Measurements from ENCODE around the gene GFI1B. TPM values are rescaled to one million over a fixed set of nuclear protein-coding genes. Genes with fewer than 3 reads are reported as not detected.

Gene GFI1B
- total and polyA plus RNA-seq, 2 of the 13 experiments (the other 11 are each of a cell fraction or from before 2014, with no cell fraction given), result 0.15 to 0.51 TPM

DNA sequence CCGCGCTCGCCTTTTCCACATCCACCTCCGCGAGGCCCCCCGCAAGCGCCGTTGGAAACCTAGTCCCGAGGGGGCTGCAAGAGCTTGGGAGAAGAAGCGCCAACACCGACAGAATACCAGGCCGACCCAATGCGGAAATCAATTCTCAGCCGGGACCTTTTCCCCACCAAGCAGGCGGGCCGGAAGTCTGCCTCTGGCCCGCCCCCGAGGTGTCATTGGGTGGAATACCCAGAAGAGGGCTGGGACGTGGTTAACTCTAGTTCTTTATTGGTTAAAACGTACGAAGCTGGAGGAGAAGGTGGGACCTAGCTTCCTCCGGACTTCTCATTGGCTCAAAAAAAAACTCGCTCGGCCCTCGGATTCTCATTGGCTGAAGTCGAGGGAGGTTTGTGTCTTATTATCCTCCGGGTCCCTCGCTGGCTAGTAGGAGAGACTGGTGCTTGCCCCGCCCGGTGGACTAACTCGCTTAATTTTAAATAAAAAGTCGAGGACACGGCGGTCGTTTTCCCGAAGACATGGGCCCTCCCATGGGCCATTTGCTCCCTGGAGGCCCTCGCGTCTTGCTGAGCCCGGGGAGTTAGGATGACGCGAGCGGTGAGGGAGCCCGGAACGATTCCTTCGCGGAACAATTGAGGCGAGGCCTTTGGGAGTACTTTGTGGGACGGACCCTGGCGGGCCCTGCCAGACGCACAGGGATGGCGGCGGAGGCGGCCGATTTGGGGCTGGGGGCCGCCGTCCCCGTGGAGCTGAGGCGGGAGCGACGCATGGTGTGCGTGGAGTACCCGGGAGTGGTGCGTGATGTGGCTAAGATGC, 52.0 kb downstream of the GFI1B start, which contains the start of gene GTF3C5 (continued):
- TF ChIP-seq, protein P1, sequence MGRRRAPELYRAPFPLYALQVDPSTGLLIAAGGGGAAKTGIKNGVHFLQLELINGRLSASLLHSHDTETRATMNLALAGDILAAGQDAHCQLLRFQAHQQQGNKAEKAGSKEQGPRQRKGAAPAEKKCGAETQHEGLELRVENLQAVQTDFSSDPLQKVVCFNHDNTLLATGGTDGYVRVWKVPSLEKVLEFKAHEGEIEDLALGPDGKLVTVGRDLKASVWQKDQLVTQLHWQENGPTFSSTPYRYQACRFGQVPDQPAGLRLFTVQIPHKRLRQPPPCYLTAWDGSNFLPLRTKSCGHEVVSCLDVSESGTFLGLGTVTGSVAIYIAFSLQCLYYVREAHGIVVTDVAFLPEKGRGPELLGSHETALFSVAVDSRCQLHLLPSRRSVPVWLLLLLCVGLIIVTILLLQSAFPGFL (CRISPR knock-in tag; IDR thresholded peaks at IDR 0.05), result no peak; the same call in 1 of the 2 replicates
- TF ChIP-seq, protein P2, sequence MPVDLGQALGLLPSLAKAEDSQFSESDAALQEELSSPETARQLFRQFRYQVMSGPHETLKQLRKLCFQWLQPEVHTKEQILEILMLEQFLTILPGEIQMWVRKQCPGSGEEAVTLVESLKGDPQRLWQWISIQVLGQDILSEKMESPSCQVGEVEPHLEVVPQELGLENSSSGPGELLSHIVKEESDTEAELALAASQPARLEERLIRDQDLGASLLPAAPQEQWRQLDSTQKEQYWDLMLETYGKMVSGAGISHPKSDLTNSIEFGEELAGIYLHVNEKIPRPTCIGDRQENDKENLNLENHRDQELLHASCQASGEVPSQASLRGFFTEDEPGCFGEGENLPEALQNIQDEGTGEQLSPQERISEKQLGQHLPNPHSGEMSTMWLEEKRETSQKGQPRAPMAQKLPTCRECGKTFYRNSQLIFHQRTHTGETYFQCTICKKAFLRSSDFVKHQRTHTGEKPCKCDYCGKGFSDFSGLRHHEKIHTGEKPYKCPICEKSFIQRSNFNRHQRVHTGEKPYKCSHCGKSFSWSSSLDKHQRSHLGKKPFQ (CRISPR knock-in tag; IDR thresholded peaks at IDR 0.05; ENCODE audit: insufficient replicate concordance), result peak; percentile 59
- peak; percentile 49 for TF ChIP-seq FOXA3 (CRISPR knock-in tag; IDR thresholded peaks at IDR 0.05)
- TF ChIP-seq NCOA5 (CRISPR knock-in tag; IDR thresholded peaks at IDR 0.05), result no peak
- peak; percentile 73; the same call in 1 of the 2 replicates for TF ChIP-seq ZBTB38 (CRISPR knock-in tag; IDR thresholded peaks at IDR 0.05)
- TF ChIP-seq, protein P3, sequence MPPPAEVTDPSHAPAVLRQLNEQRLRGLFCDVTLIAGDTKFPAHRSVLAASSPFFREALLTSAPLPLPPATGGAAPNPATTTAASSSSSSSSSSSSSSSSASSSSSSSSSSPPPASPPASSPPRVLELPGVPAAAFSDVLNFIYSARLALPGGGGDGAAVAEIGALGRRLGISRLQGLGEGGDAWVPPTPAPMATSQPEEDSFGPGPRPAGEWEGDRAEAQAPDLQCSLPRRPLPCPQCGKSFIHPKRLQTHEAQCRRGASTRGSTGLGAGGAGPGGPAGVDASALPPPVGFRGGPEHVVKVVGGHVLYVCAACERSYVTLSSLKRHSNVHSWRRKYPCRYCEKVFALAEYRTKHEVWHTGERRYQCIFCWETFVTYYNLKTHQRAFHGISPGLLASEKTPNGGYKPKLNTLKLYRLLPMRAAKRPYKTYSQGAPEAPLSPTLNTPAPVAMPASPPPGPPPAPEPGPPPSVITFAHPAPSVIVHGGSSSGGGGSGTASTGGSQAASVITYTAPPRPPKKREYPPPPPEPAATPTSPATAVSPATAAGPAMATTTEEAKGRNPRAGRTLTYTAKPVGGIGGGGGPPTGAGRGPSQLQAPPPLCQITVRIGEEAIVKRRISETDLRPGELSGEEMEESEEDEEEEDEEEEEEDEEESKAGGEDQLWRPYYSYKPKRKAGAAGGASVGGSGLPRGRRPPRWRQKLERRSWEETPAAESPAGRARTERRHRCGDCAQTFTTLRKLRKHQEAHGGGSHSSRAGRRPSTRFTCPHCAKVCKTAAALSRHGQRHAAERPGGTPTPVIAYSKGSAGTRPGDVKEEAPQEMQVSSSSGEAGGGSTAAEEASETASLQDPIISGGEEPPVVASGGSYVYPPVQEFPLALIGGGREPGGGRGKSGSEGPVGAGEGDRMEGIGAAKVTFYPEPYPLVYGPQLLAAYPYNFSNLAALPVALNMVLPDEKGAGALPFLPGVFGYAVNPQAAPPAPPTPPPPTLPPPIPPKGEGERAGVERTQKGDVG (CRISPR knock-in tag; IDR thresholded peaks at IDR 0.05; ENCODE audit: borderline replicate concordance), result no peak
- no peak; the same call in 1 of the 2 replicates for TF ChIP-seq ARNT2 (CRISPR knock-in tag; IDR thresholded peaks at IDR 0.05; ENCODE audit: low read depth)
- peak; percentile 78 for TF ChIP-seq MEF2D (CRISPR knock-in tag; IDR thresholded peaks at IDR 0.05)
- no peak for TF ChIP-seq HIVEP1 (CRISPR knock-in tag; IDR thresholded peaks at IDR 0.05)
- no peak for TF ChIP-seq ZNF672 (CRISPR knock-in tag; IDR thresholded peaks at IDR 0.05)
- no peak for TF ChIP-seq ZNF644 (CRISPR knock-in tag; IDR thresholded peaks at IDR 0.05; ENCODE audit: low read depth)
- no peak for TF ChIP-seq ZNF34 (CRISPR knock-in tag; IDR thresholded peaks at IDR 0.05; ENCODE audit: borderline replicate concordance)
- TF ChIP-seq ZNF841 (CRISPR knock-in tag; IDR thresholded peaks at IDR 0.05; ENCODE audit: borderline replicate concordance), result no peak
- TF ChIP-seq, protein P4, sequence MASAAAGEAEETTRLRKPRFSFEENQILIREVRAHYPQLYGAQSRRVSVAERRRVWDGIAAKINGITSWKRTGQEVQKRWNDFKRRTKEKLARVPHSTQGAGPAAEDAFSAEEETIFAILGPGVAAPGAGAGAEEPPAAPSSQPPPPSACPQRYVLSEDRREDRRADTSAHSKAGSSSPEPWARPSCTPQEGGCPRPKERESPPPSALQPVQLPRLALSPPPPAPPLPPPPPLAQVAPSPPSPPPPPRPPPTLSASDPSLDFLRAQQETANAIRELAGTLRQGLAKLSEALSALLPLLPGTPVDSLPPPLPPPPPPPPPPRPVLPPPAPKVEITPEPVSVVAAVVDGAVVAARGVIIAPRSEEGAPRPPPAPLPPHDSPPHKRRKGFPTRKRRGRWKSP (CRISPR knock-in tag; IDR thresholded peaks at IDR 0.05), result peak; percentile 50; the same call in 1 of the 2 replicates
- TF ChIP-seq, protein P5, sequence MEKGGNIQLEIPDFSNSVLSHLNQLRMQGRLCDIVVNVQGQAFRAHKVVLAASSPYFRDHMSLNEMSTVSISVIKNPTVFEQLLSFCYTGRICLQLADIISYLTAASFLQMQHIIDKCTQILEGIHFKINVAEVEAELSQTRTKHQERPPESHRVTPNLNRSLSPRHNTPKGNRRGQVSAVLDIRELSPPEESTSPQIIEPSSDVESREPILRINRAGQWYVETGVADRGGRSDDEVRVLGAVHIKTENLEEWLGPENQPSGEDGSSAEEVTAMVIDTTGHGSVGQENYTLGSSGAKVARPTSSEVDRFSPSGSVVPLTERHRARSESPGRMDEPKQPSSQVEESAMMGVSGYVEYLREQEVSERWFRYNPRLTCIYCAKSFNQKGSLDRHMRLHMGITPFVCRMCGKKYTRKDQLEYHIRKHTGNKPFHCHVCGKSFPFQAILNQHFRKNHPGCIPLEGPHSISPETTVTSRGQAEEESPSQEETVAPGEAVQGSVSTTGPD (CRISPR knock-in tag; IDR thresholded peaks at IDR 0.05), result no peak
- no peak for TF ChIP-seq SUZ12 (IDR thresholded peaks at IDR 0.05; ENCODE audit: low read depth, low read length)
- no peak for TF ChIP-seq ZNF530 (CRISPR knock-in tag; IDR thresholded peaks at IDR 0.05; ENCODE audit: low read depth)
- no peak for TF ChIP-seq HDAC6 (IDR thresholded peaks at IDR 0.05; ENCODE audit: low read depth, low read length)

Data from HepG2 (cell line).